H1 (cell line): Measurements from ENCODE around the gene CRCP. TPM values are rescaled to one million over a fixed set of nuclear protein-coding genes. Genes with fewer than 3 reads are reported as not detected.

Source experiments
- CTCF ChIA-PET: fragments of 300-600 bp; sonication (Branson Sonifier 250); formaldehyde crosslinking; loops from one replicate; lab custom pipeline; 2021; ENCODE audit not compliant: partially characterized antibody; lab: Charles Lee
- POLR2A ChIA-PET: fragments of 300-600 bp; sonication (Branson Sonifier 250); formaldehyde crosslinking; loops from one replicate; lab custom pipeline; 2021; ENCODE audit warnings: inconsistent platforms; ENCODE audit not compliant: partially characterized antibody; lab: Charles Lee
- DNase-seq, 2 experiments: peaks; one replicate each; pipeline versions ENCODE4 v3.0.0 to v3.0.0-alpha.2; 2010 to 2022; ENCODE audit warnings: low spot score in 2 of 2, low read depth in 1 of 2, mixed read lengths in 1 of 2
- FAIRE-seq: peaks from 2 replicates; lab custom pipeline; 2011; peaks lifted over from hg19 to GRCh38; lab: Jason Lieb, UNC
- H2AFZ ChIP-seq: 2 replicates; pipeline ENCODE4 v1.8.1; 2012; ENCODE audit warnings: low read length, inconsistent platforms
- H2AK5ac ChIP-seq: 2 replicates; pipeline ENCODE4 v1.6.1; 2013; ENCODE audit warnings: low read depth, low read length
- H2BK120ac ChIP-seq: replicated peaks from 2 replicates; pipeline ENCODE3; 2013; ENCODE audit warnings: low read depth, low read length, inconsistent platforms
- H2BK12ac ChIP-seq: 2 replicates; pipeline ENCODE4 v1.6.1; 2013; ENCODE audit warnings: low read depth, low read length
- H2BK15ac ChIP-seq: 2 replicates; pipeline ENCODE4 v1.6.1; 2013; ENCODE audit warnings: low read length
- H2BK20ac ChIP-seq: 2 replicates; pipeline ENCODE4 v1.6.1; 2013; ENCODE audit warnings: low read length
- H2BK5ac ChIP-seq: 2 replicates; pipeline ENCODE4 v1.6.1; 2013; ENCODE audit warnings: low read depth, low read length
- H3K14ac ChIP-seq: 2 replicates; pipeline ENCODE4 v1.6.1; 2013; ENCODE audit warnings: inconsistent platforms; ENCODE audit not compliant: insufficient read length
- H3K18ac ChIP-seq: 2 replicates; pipeline ENCODE4 v1.6.1; 2013; ENCODE audit warnings: low read length; ENCODE audit errors: extremely low read depth
- H3K23ac ChIP-seq: 2 replicates; pipeline ENCODE4 v1.6.1; 2013; ENCODE audit warnings: inconsistent platforms; ENCODE audit not compliant: insufficient read length
- H3K23me2 ChIP-seq: 2 replicates; pipeline ENCODE4 v1.6.1; 2013; ENCODE audit warnings: low read depth, low read length
- H3K27ac ChIP-seq: 2 replicates; pipeline ENCODE4 v1.6.1; 2011; ENCODE audit warnings: low read depth, low read length, inconsistent platforms
- H3K27me3 ChIP-seq, 4 experiments: replicated peaks in 1 of 4; 1 replicate in 1 of 4; 2 replicates in 3 of 4; pipeline versions ENCODE4 v1.6.1 to v1.8.1; 2011 to 2013; ENCODE audit warnings: low read length in 3 of 4, mild to moderate bottlenecking in 3 of 4, inconsistent platforms in 2 of 4, mixed read lengths in 2 of 4, moderate library complexity in 1 of 4; ENCODE audit not compliant: control insufficient read depth in 3 of 4, insufficient read depth in 3 of 4; ENCODE audit errors: extremely low read depth in 1 of 4
- H3K36me3 ChIP-seq, 4 experiments: 2 replicates each; pipeline versions ENCODE4 v1.6.1 to v1.8.1; 2011 to 2013; ENCODE audit warnings: mild to moderate bottlenecking in 4 of 4, low read length in 3 of 4, moderate library complexity in 2 of 4, control low read depth in 1 of 4, inconsistent platforms in 1 of 4; ENCODE audit not compliant: insufficient read depth in 4 of 4, control insufficient read depth in 2 of 4
- H3K4ac ChIP-seq: replicated peaks from 2 replicates; pipeline ENCODE3; 2013; ENCODE audit warnings: low read length, low read depth, mixed read lengths, inconsistent platforms; ENCODE audit not compliant: insufficient read length
- H3K4me1 ChIP-seq, 4 experiments: replicated peaks in 1 of 4; 1 replicate in 1 of 4; 2 replicates in 3 of 4; pipeline versions ENCODE4 v1.6.1 to v1.8.1; 2011 to 2013; ENCODE audit warnings: low read length in 3 of 4, inconsistent platforms in 2 of 4, mixed read lengths in 1 of 4; ENCODE audit not compliant: insufficient read depth in 4 of 4, control insufficient read depth in 3 of 4
- H3K4me2 ChIP-seq, 2 experiments: 2 replicates each; pipeline versions ENCODE4 v1.6.1 to v1.8.1; 2011 to 2013; ENCODE audit warnings: low read depth in 2 of 2, low read length in 2 of 2, control low read depth in 1 of 2, inconsistent platforms in 1 of 2, mild to moderate bottlenecking in 1 of 2; ENCODE audit not compliant: insufficient read depth in 1 of 2
- H3K4me3 ChIP-seq, 4 experiments: fragments of 200-600, 300-600 bp in 1 of 4; sonication (generic), shearing (Covaris generic), sonication (Bioruptor Twin) in 1 of 4; 2 replicates each; pipeline versions ENCODE4 v1.5.1 to v1.8.1; 2011 to 2016; ENCODE audit warnings: low read length in 4 of 4, low read depth in 3 of 4, control low read depth in 2 of 4, inconsistent platforms in 2 of 4, mild to moderate bottlenecking in 2 of 4, mixed read lengths in 1 of 4, moderate library complexity in 1 of 4; ENCODE audit not compliant: insufficient read depth in 2 of 4; ENCODE audit errors: extremely low read depth in 1 of 4
- H3K56ac ChIP-seq: replicated peaks from 2 replicates; pipeline ENCODE3; 2013; ENCODE audit warnings: low read depth, mild to moderate bottlenecking, mixed read lengths, low read length, inconsistent platforms; ENCODE audit not compliant: insufficient read length
- H3K79me1 ChIP-seq: 2 replicates; pipeline ENCODE4 v1.6.1; 2013; ENCODE audit warnings: low read depth, low read length, control low read depth
- H3K79me2 ChIP-seq, 2 experiments: 2 replicates each; pipeline versions ENCODE4 v1.6.1 to v1.8.1; 2012 to 2013; ENCODE audit warnings: low read length in 2 of 2, mild to moderate bottlenecking in 2 of 2, inconsistent platforms in 1 of 2; ENCODE audit not compliant: insufficient read depth in 2 of 2, control insufficient read depth in 1 of 2
- H3K9ac ChIP-seq, 4 experiments: replicated peaks in 1 of 4; 1 replicate in 1 of 4; 2 replicates in 3 of 4; pipeline versions ENCODE4 v1.6.1 to v1.8.1; 2011 to 2013; ENCODE audit warnings: low read depth in 3 of 4, low read length in 3 of 4, control low read depth in 2 of 4, mild to moderate bottlenecking in 2 of 4, moderate library complexity in 2 of 4, inconsistent platforms in 1 of 4; ENCODE audit errors: extremely low read depth in 1 of 4
- H3K9me3 ChIP-seq, 2 experiments: 2 replicates each; pipeline versions ENCODE4 v1.6.1 to v1.8.1; 2012 to 2013; ENCODE audit warnings: mild to moderate bottlenecking in 2 of 2, moderate library complexity in 2 of 2, control low read depth in 1 of 2, inconsistent platforms in 1 of 2, low read depth in 1 of 2, low read length in 1 of 2, mixed read lengths in 1 of 2; ENCODE audit not compliant: insufficient read depth in 2 of 2
- H4K20me1 ChIP-seq, 2 experiments: replicated peaks in 1 of 2; 2 replicates each; pipeline versions ENCODE3 to v1.8.1; 2011 to 2013; ENCODE audit warnings: inconsistent platforms in 2 of 2, low read length in 2 of 2, mild to moderate bottlenecking in 1 of 2; ENCODE audit not compliant: insufficient read depth in 2 of 2, control insufficient read depth in 1 of 2
- H4K5ac ChIP-seq: 2 replicates; pipeline ENCODE4 v1.6.1; 2013; ENCODE audit warnings: low read length, low read depth, mixed read lengths, inconsistent platforms; ENCODE audit not compliant: insufficient read length
- H4K8ac ChIP-seq: 2 replicates; pipeline ENCODE4 v1.8.0; 2013; ENCODE audit warnings: mild to moderate bottlenecking, moderate library complexity, low read length, inconsistent platforms; ENCODE audit not compliant: insufficient read depth; ENCODE audit errors: extremely low read depth
- H4K91ac ChIP-seq: replicated peaks from 2 replicates; pipeline ENCODE3; 2013; ENCODE audit warnings: low read length, mixed read lengths, inconsistent platforms; ENCODE audit not compliant: insufficient read length
- CBX8 ChIP-seq: fragments of 300-800, 300-1000 bp; sonication (generic); IDR thresholded peaks from 2 replicates; pipeline ENCODE4 v1.7.1; 2016; ENCODE audit warnings: low read depth, low read length, borderline replicate concordance
- CEBPB ChIP-seq: IDR thresholded peaks from 2 replicates; pipeline ENCODE4 v1.6.1; 2012; ENCODE audit warnings: low read depth, low read length
- CHD1 ChIP-seq: IDR thresholded peaks from 2 replicates; pipeline ENCODE4 v1.6.1; 2012; ENCODE audit warnings: low read depth, low read length, improper control_type of control experiment
- E2F6 ChIP-seq: IDR thresholded peaks from 2 replicates; pipeline ENCODE4 v1.6.1; 2012; ENCODE audit warnings: inconsistent platforms
- FOSL1 ChIP-seq: IDR thresholded peaks from 2 replicates; pipeline ENCODE4 v1.6.1; 2011; ENCODE audit warnings: mild to moderate bottlenecking, low read depth, low read length, moderate library complexity; ENCODE audit not compliant: insufficient read depth
- GABPA ChIP-seq: IDR thresholded peaks from 2 replicates; pipeline ENCODE4 v1.6.1; 2011; ENCODE audit warnings: mild to moderate bottlenecking, low read length, moderate library complexity, borderline replicate concordance; ENCODE audit not compliant: insufficient read depth
- HDAC2 ChIP-seq, 2 experiments: fragments of 300-600 bp in 1 of 2; sonication (generic) in 1 of 2; IDR thresholded peaks; 2 replicates each; pipeline ENCODE4 v1.6.1; 2011 to 2012; ENCODE audit warnings: low read depth in 2 of 2, low read length in 2 of 2, mild to moderate bottlenecking in 2 of 2, moderate library complexity in 2 of 2, borderline replicate concordance in 1 of 2, inconsistent platforms in 1 of 2
- JUND ChIP-seq: IDR thresholded peaks from 2 replicates; pipeline ENCODE4 v1.6.1; 2011; ENCODE audit warnings: mild to moderate bottlenecking, improper control_type of control experiment, low read length
- KDM1A ChIP-seq: fragments of 200-600, 300-600 bp; sonication (generic); IDR thresholded peaks from 2 replicates; pipeline ENCODE4 v1.7.1; 2016; ENCODE audit warnings: mild to moderate bottlenecking, low read length, borderline replicate concordance
- POLR2A ChIP-seq, 2 experiments: IDR thresholded peaks; 1 replicate in 1 of 2; 2 replicates in 1 of 2; pipeline ENCODE4 v1.6.1; 2011; ENCODE audit warnings: low read depth in 2 of 2, low read length in 2 of 2, mild to moderate bottlenecking in 2 of 2; ENCODE audit errors: control extremely low read depth in 1 of 2
- SAP30 ChIP-seq: fragments of 300-600 bp; sonication (generic); IDR thresholded peaks from 2 replicates; pipeline ENCODE4 v1.7.1; 2012; ENCODE audit warnings: low read length, moderate library complexity, mild to moderate bottlenecking, inconsistent platforms; ENCODE audit not compliant: insufficient read depth, insufficient replicate concordance
- SIN3A ChIP-seq, 2 experiments: IDR thresholded peaks in 1 of 2; conservative IDR thresholded peaks in 1 of 2; 2 replicates each; pipeline ENCODE4 v1.6.1; 2011 to 2012; ENCODE audit warnings: low read length in 2 of 2, improper control_type of control experiment in 1 of 2, low read depth in 1 of 2, mild to moderate bottlenecking in 1 of 2
- WGBS, 2 experiments: shearing (Covaris generic) in 1 of 2; methylation state at CpG; one replicate each; pipeline versions ENCODE4 v1.1.6 to v1.1.7; 2013 to 2015; ENCODE audit warnings: low lambda C conversion rate in 2 of 2, mixed read lengths in 2 of 2, inconsistent platforms in 1 of 2, low coverage in 1 of 2, missing lambda C conversion rate in 1 of 2; ENCODE audit not compliant: insufficient replicate concordance in 2 of 2, insufficient coverage in 1 of 2, insufficient read length in 1 of 2; ENCODE audit errors: extremely low coverage in 1 of 2, missing lambda C conversion rate in 1 of 2; 5-methylcytosine and 5-hydroxymethylcytosine counted together
- polyA plus RNA-seq, 7 experiments: library from polyadenylated mRNA; depleted of rRNA in 3 of 7; stranded (reverse) in 5 of 7; unstranded in 2 of 7; fragments of >200 nt in 5 of 7; fragments of 200-250 nt in 2 of 7; gene quantifications; 1 replicate in 5 of 7; 2 replicates in 1 of 7; 4 replicates in 1 of 7; pipeline versions ENCODE4 v1.2.1 to v1.2.3, GENCODE V29; 2011 to 2013; ENCODE audit warnings: missing spikeins in 2 of 7, mixed read lengths in 2 of 7
- total RNA-seq: library from RNA; stranded (reverse); fragmentation: NEBNext Ultra II Directional; extraction: Animal tissue kit (Norgen Biotek cat#: 25700); gene quantifications from 2 replicates; pipeline ENCODE4 v1.2.1, GENCODE V29; 2021

The CRCP gene
- total and polyA plus RNA-seq, 2 of the 8 experiments (the other 6 are each of a cell fraction or from before 2014, with no cell fraction given) = 15.0 to 29.3 TPM

- H3K18ac ChIP-seq = no peak overlapping the region
- no peaks in the 10 kb centered on the region for H3K4me1 ChIP-seq
- no peak overlapping the region for H2BK20ac ChIP-seq
- no peak overlapping the region for H3K56ac ChIP-seq
- H3K79me1 ChIP-seq = 0 out of 2 replicates have a peak, but pooled peaks cover 2% of the 10 kb centered on the region
- 93% methylated on average over 17 of the region's 17 CpGs; no CpG with 5 or more reads in 1 of the 2 experiments for WGBS, 2 experiments
- ChIA-PET CTCF (no interaction called here), POLR2A (no interaction called here)
- no peak overlapping the region for H3K9ac ChIP-seq
- H2BK120ac ChIP-seq = no peak overlapping the region
- H3K14ac ChIP-seq = no peak overlapping the region
- no peak overlapping the region for H2AFZ ChIP-seq
- H3K4me2 ChIP-seq = no peak overlapping the region
- no peaks in the 10 kb centered on the region; a peak in 1 of 4 replicates for H3K79me2 ChIP-seq
- no peak overlapping the region for H3K27ac ChIP-seq
- no peaks in the 10 kb centered on the region for H3K9me3 ChIP-seq
- H3K4ac ChIP-seq = no peak overlapping the region
- no peak overlapping the region for H3K23ac ChIP-seq
- H2BK12ac ChIP-seq = no peak overlapping the region
- H4K8ac ChIP-seq = no peak overlapping the region
- no peak for DNase-seq
- no peaks in the 10 kb centered on the region for H3K23me2 ChIP-seq
- H2AK5ac ChIP-seq = no peak overlapping the region
- H2BK15ac ChIP-seq = no peak overlapping the region
- no peak overlapping the region for H3K4me3 ChIP-seq
- no peak overlapping the region for H2BK5ac ChIP-seq
- H4K20me1 ChIP-seq = peaks cover 3 to 14% of the 10 kb centered on the region in 2 experiments
- no peak for FAIRE-seq
- peaks cover 2 to 31% (median 10%) of the 10 kb centered on the region in 4 experiments; a peak in 6 of 8 replicates for H3K36me3 ChIP-seq
- no peak overlapping the region for H4K91ac ChIP-seq
- no peak overlapping the region for H4K5ac ChIP-seq
- no peaks in the 10 kb centered on the region for H3K27me3 ChIP-seq
- TF ChIP-seq KDM1A = no peak
- TF ChIP-seq CEBPB = no peak
- TF ChIP-seq HDAC2 (IDR thresholded peaks at IDR 0.05; ENCODE audit: borderline replicate concordance in 1 of 2, low read depth in 2 of 2, low read length in 2 of 2) = no peak
- TF ChIP-seq SAP30 = no peak
- TF ChIP-seq FOSL1 = no peak
- no peak for TF ChIP-seq JUND
- no peak for TF ChIP-seq E2F6
- TF ChIP-seq CBX8 = no peak
- no peak for TF ChIP-seq GABPA
- TF ChIP-seq SIN3A (conservative IDR thresholded peaks at IDR 0.05 in 1 of 2, IDR thresholded peaks at IDR 0.05 in 1 of 2; ENCODE audit: low read depth in 1 of 2, low read length in 2 of 2) = no peak
- TF ChIP-seq POLR2A (IDR thresholded peaks at IDR 0.05; ENCODE audit: control extremely low read depth in 1 of 2, low read depth in 2 of 2, low read length in 2 of 2) = no peak
- no peak for TF ChIP-seq CHD1
These were observed 30.9 kb downstream of the CRCP start for GRCh38 chr7:66145400-66146104.
